Neuronal stem cell (in vitro differentiated cells): Measurements from ENCODE around the gene PLA2G1B.
A peak's percentile ranks its signal among the peaks of the same experiment; 100 is the strongest.

Experiments used
- DNase-seq: peaks from one replicate; pipeline ENCODE4 v3.0.0-alpha.2; 2013; ENCODE audit warnings: low spot score
- H2AFZ ChIP-seq: one replicate; pipeline ENCODE4 v1.6.1; 2013; ENCODE audit warnings: mild to moderate bottlenecking, low read length, inconsistent platforms
- H2AK5ac ChIP-seq: 2 replicates; pipeline ENCODE4 v1.6.1; 2013; ENCODE audit warnings: low read depth, mild to moderate bottlenecking, inconsistent platforms, low read length, moderate library complexity, mixed read lengths
- H2BK120ac ChIP-seq: 2 replicates; pipeline ENCODE4 v1.6.1; 2013; ENCODE audit warnings: low read depth, mild to moderate bottlenecking, inconsistent platforms, low read length, moderate library complexity, mixed read lengths
- H2BK12ac ChIP-seq: one replicate; pipeline ENCODE4 v1.6.1; 2013; ENCODE audit warnings: low read length, inconsistent platforms
- H2BK15ac ChIP-seq: 2 replicates; pipeline ENCODE4 v1.6.1; 2013; ENCODE audit warnings: mild to moderate bottlenecking, low read length, inconsistent platforms, mixed read lengths
- H2BK5ac ChIP-seq: one replicate; pipeline ENCODE4 v1.6.1; 2013; ENCODE audit warnings: inconsistent platforms, mild to moderate bottlenecking, low read length, moderate library complexity
- H3K14ac ChIP-seq: one replicate; pipeline ENCODE4 v1.6.1; 2013; ENCODE audit warnings: low read length, inconsistent platforms
- H3K18ac ChIP-seq: 2 replicates; pipeline ENCODE4 v1.6.1; 2013; ENCODE audit warnings: low read length, inconsistent platforms
- H3K23ac ChIP-seq: 2 replicates; pipeline ENCODE4 v1.6.1; 2013; ENCODE audit warnings: low read depth, mild to moderate bottlenecking, mixed read lengths, low read length, inconsistent platforms; ENCODE audit not compliant: poor library complexity
- H3K27ac ChIP-seq: replicated peaks from 3 replicates; pipeline ENCODE4 v1.5.1; 2013; ENCODE audit warnings: low read length, inconsistent platforms
- H3K27me3 ChIP-seq, 3 experiments: 2 replicates each; pipeline ENCODE4 v1.6.1; 2013; ENCODE audit warnings: low read length in 3 of 3, mild to moderate bottlenecking in 2 of 3, inconsistent platforms in 1 of 3, low read depth in 1 of 3, mixed read lengths in 1 of 3, moderate library complexity in 1 of 3; ENCODE audit not compliant: control insufficient read depth in 3 of 3, insufficient read depth in 3 of 3
- H3K36me3 ChIP-seq, 2 donors: replicated peaks in 1 of 2; 2 replicates each; pipeline ENCODE4 v1.6.1; 2013; ENCODE audit warnings: low read length in 2 of 2; ENCODE audit not compliant: control insufficient read depth in 2 of 2, insufficient read depth in 2 of 2
- H3K4ac ChIP-seq: 2 replicates; pipeline ENCODE4 v1.6.1; 2013; ENCODE audit warnings: inconsistent platforms, mild to moderate bottlenecking, low read length, moderate library complexity
- H3K4me1 ChIP-seq, 2 donors: 1 replicate in 1 of 2; 2 replicates in 1 of 2; pipeline ENCODE4 v1.6.1; 2013; ENCODE audit warnings: low read length in 2 of 2, low read depth in 1 of 2; ENCODE audit not compliant: control insufficient read depth in 2 of 2, insufficient read depth in 1 of 2
- H3K4me2 ChIP-seq: one replicate; pipeline ENCODE4 v1.6.1; 2013; ENCODE audit warnings: mild to moderate bottlenecking, low read length, inconsistent platforms; ENCODE audit not compliant: insufficient read depth, poor library complexity, severe bottlenecking
- H3K4me3 ChIP-seq, 2 donors: 2 replicates each; pipeline ENCODE4 v1.5.1; 2013; ENCODE audit warnings: low read length in 2 of 2, mild to moderate bottlenecking in 2 of 2, inconsistent platforms in 1 of 2, moderate library complexity in 1 of 2
- H3K79me1 ChIP-seq: one replicate; pipeline ENCODE4 v1.6.1; 2013; ENCODE audit warnings: low read depth, mild to moderate bottlenecking, inconsistent platforms, low read length, moderate library complexity
- H3K9ac ChIP-seq: one replicate; pipeline ENCODE4 v1.6.1; 2013; ENCODE audit warnings: mild to moderate bottlenecking, low read depth, low read length, inconsistent platforms; ENCODE audit not compliant: poor library complexity
- H3K9me3 ChIP-seq, 2 donors: replicated peaks in 1 of 2; 2 replicates each; pipeline versions ENCODE3 to v1.6.1; 2013; ENCODE audit warnings: low read length in 2 of 2, mild to moderate bottlenecking in 2 of 2, inconsistent platforms in 1 of 2, low read depth in 1 of 2, mixed read lengths in 1 of 2, moderate library complexity in 1 of 2; ENCODE audit not compliant: control insufficient read depth in 2 of 2, insufficient read depth in 1 of 2
- H4K8ac ChIP-seq: one replicate; pipeline ENCODE4 v1.6.1; 2013; ENCODE audit warnings: low read depth, mild to moderate bottlenecking, inconsistent platforms, low read length, moderate library complexity
- H4K91ac ChIP-seq: one replicate; pipeline ENCODE4 v1.6.1; 2013; ENCODE audit warnings: low read length, low read depth, mild to moderate bottlenecking, inconsistent platforms; ENCODE audit not compliant: poor library complexity
- WGBS, 2 donors: extraction: QIAGEN DNeasy Blood & Tissue Kit; methylation state at CpG; one replicate each; pipeline ENCODE4 v1.1.7; 2013; ENCODE audit warnings: missing lambda C conversion rate in 2 of 2, mixed read lengths in 1 of 2; ENCODE audit not compliant: insufficient read length in 2 of 2, insufficient replicate concordance in 1 of 2; ENCODE audit errors: extremely low coverage in 2 of 2; 5-methylcytosine and 5-hydroxymethylcytosine counted together

The PLA2G1B gene

DNA sequence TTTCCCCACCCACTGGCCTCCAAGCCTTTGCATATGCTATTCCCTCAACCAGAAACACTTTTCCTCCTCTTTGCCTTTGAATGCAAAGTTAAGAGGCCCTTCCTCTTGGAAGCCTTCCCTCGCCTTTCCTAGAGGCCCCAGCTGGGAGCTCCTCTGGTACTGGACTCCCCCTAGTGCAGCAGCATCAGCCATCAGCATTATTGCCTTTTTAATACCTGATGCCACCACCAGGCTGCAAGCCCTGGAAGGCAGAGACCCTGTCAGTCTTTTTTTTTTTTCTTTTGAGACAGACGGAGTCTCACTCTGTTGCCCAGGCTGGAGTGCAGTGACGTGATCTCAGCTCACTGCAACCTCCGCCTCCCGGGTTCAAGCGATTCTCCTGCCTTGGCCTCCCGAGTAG, 19.1 kb upstream of the PLA2G1B start:
- H4K91ac ChIP-seq, result no peak overlapping the region
- no peak overlapping the region for H3K9ac ChIP-seq
- WGBS, 2 donors, result no CpG with 5 or more reads among the region's 7 CpGs
- no peak overlapping the region for H3K4ac ChIP-seq
- H2BK15ac ChIP-seq, result no peak overlapping the region
- H3K79me1 ChIP-seq, result peaks cover 5% of the 10 kb centered on the region
- no peak overlapping the region for H2BK12ac ChIP-seq
- H4K8ac ChIP-seq, result no peak overlapping the region
- no peak for DNase-seq
- peaks cover 0 to 1% of the 10 kb centered on the region in 2 donors for H3K9me3 ChIP-seq
- no peak overlapping the region for H2BK120ac ChIP-seq
- no peak overlapping the region for H2BK5ac ChIP-seq
- H3K18ac ChIP-seq, result no peak overlapping the region
- H3K27me3 ChIP-seq, result no peaks in the 10 kb centered on the region
- no peak overlapping the region for H3K4me2 ChIP-seq
- H3K36me3 ChIP-seq, result peaks cover 56 to 93% of the 10 kb centered on the region in 2 donors
- H3K23ac ChIP-seq, result no peak overlapping the region
- no peak overlapping the region for H3K14ac ChIP-seq
- no peak overlapping the region for H2AK5ac ChIP-seq
- H3K4me1 ChIP-seq, result peaks cover 0 to 5% of the 10 kb centered on the region in 2 donors
- no peak overlapping the region for H3K4me3 ChIP-seq
- H3K27ac ChIP-seq, result no peak overlapping the region
- H2AFZ ChIP-seq, result no peak overlapping the region

DNA sequence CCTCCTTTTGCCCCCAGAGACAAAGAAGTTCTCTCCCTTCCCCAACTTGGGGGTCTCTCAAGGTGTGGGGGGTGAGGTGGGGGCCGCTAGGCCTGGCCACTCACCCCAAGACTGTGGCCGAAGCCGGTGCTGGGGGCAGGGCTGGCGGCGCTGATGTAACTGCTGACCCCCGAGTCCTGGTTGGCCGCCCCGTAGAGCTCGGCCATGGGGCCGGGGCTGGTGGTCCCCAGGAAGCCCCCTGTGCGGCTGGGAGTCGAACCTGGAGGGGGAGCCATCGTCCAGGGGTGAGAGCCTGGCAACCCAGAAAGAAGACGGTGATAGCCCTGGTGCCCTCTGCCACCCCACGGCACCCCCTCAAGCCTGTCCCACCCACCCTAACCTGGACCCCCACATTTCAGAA, 18.5 kb upstream of the PLA2G1B start:
- H3K79me1 ChIP-seq, result peaks cover 5% of the 10 kb centered on the region
- H3K27me3 ChIP-seq, result no peaks in the 10 kb centered on the region
- no peak overlapping the region for H3K9ac ChIP-seq
- H3K27ac ChIP-seq, result no peak overlapping the region
- no peak overlapping the region for H4K91ac ChIP-seq
- no peak overlapping the region for H2AFZ ChIP-seq
- peaks cover 0 to 5% of the 10 kb centered on the region in 2 donors for H3K4me1 ChIP-seq
- H3K4ac ChIP-seq, result no peak overlapping the region
- H3K23ac ChIP-seq, result no peak overlapping the region
- H3K4me2 ChIP-seq, result no peak overlapping the region
- H3K14ac ChIP-seq, result no peak overlapping the region
- no peak overlapping the region for H2AK5ac ChIP-seq
- DNase-seq, result no peak
- H2BK120ac ChIP-seq, result no peak overlapping the region
- no peak overlapping the region for H3K4me3 ChIP-seq
- H3K18ac ChIP-seq, result no peak overlapping the region
- H3K36me3 ChIP-seq, result peaks cover 53 to 87% of the 10 kb centered on the region in 2 donors
- WGBS, 2 donors, result no CpG with 5 or more reads among the region's 15 CpGs
- H2BK5ac ChIP-seq, result no peak overlapping the region
- H2BK15ac ChIP-seq, result no peak overlapping the region
- no peak overlapping the region for H4K8ac ChIP-seq
- H3K9me3 ChIP-seq, result peaks cover 0 to 1% of the 10 kb centered on the region in 2 donors
- no peak overlapping the region for H2BK12ac ChIP-seq

DNA sequence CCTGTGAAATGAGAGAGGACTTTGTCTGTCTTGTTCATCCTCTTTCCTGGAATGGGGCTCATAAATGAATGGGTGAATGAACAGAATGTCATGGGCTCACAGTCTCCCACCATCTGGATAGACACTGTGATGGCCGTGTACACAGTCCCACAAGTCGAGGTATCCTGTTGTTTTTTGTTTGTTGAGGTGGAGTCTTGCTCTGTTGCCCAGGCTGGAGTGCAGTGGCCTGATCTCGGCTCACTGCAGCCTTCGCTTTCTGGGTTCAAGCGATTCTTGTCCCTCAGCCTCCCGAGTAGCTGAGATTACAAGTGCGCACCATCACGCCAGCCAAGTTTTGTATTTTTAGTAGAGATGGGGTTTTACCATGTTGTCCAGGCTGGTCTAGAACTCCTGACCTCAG, 16.1 kb upstream of the PLA2G1B start:
- Histone ChIP-seq H2BK120ac (no peak overlapping the region), H3K18ac (no peak overlapping the region), H3K4me3 (no peak overlapping the region), H3K4me1 (peaks cover 0 to 5% of the 10 kb centered on the region in 2 donors), H2BK5ac (no peak overlapping the region), H2BK15ac (no peak overlapping the region), H3K27ac (no peak overlapping the region), H3K14ac (no peak overlapping the region), H2AK5ac (no peak overlapping the region), H3K79me1 (peaks cover 5% of the 10 kb centered on the region), H4K8ac (no peak overlapping the region), H3K36me3 (peaks cover 38 to 64% of the 10 kb centered on the region in 2 donors), H3K9me3 (peaks cover 0 to 4% of the 10 kb centered on the region in 2 donors), H3K27me3 (no peaks in the 10 kb centered on the region), H3K4me2 (no peak overlapping the region), H3K9ac (no peak overlapping the region), H2AFZ (no peak overlapping the region), H4K91ac (no peak overlapping the region), H3K4ac (no peak overlapping the region), H2BK12ac (no peak overlapping the region), H3K23ac (no peak overlapping the region)
- no CpG with 5 or more reads among the region's 8 CpGs for WGBS, 2 donors
- no peak for DNase-seq

DNA sequence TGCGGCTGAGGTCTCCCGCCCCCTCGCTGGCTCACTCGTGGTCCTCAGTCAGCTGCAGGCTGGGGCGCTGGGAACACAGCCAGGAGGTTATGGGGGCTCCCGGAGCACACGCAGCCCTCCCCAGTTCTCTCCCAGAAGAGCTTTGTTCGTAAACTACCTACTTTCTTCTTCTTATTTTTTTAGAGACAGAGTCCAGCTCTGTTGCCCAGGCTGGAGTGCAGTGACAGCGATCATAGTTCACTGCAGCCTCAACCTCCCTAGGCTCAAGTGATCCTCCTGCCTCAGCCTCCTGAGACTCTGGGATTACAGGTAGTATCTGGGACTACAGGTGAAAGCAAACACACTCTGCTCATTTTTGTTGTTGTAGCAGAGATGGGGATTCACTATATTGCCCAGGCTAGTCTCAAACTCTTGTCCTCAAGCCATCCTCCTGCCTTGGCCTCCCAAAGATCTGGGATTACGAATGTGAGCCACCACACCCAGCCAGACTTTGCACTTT, 15.5 kb upstream of the PLA2G1B start:
- Histone ChIP-seq H2BK15ac (no peak overlapping the region), H3K27ac (no peak overlapping the region), H3K27me3 (no peaks in the 10 kb centered on the region), H3K23ac (no peak overlapping the region), H2BK5ac (no peak overlapping the region), H4K8ac (no peak overlapping the region), H3K4me2 (peak overlapping the region; percentile 11), H2AFZ (no peak overlapping the region), H2BK120ac (no peak overlapping the region), H3K4ac (no peak overlapping the region), H2BK12ac (no peak overlapping the region), H3K9me3 (peaks cover 3 to 4% of the 10 kb centered on the region in 2 donors), H3K4me1 (peaks cover 0 to 5% of the 10 kb centered on the region in 2 donors), H3K4me3 (no peak overlapping the region), H3K18ac (no peak overlapping the region), H3K79me1 (peaks cover 5% of the 10 kb centered on the region), H3K36me3 (peaks cover 36 to 58% of the 10 kb centered on the region in 2 donors), H4K91ac (no peak overlapping the region), H3K14ac (no peak overlapping the region), H2AK5ac (no peak overlapping the region), H3K9ac (no peak overlapping the region)
- no CpG with 5 or more reads among the region's 10 CpGs for WGBS, 2 donors
- no peak for DNase-seq
